K562 (cell line): ENCODE measurements around the gene FIBP. TPM values are rescaled to one million over a fixed set of nuclear protein-coding genes. Genes with fewer than 3 reads are reported as not detected.

ENCODE experiments used
- ETV5 ChIP-seq: sonication (generic); formaldehyde crosslinking; IDR thresholded peaks from 2 replicates; pipeline ENCODE4 v1.4.0; 2020; ENCODE audit warnings: low read depth, mild to moderate bottlenecking, missing genetic modification reagents
- GABPB1 ChIP-seq: sonication (generic); formaldehyde crosslinking; IDR thresholded peaks from 2 replicates; pipeline ENCODE4 v1.8.0; 2022; ENCODE audit warnings: mild to moderate bottlenecking, missing genetic modification reagents
- HDAC1 ChIP-seq, 2 experiments: fragments of 450-650 bp; IDR thresholded peaks; 2 replicates each; pipeline ENCODE4 v1.6.1; 2016 to 2017; ENCODE audit warnings: inconsistent platforms in 1 of 2, mild to moderate bottlenecking in 1 of 2, moderate library complexity in 1 of 2
- KDM2B ChIP-seq: fragments of 250-450 bp; sonication (Bioruptor Pico); IDR thresholded peaks from 2 replicates; pipeline ENCODE4 v1.8.0; 2021; ENCODE audit warnings: mild to moderate bottlenecking, moderate library complexity
- MED1 ChIP-seq: sonication (generic); formaldehyde crosslinking; IDR thresholded peaks from 2 replicates; pipeline ENCODE4 v1.8.1; 2023; ENCODE audit warnings: missing genetic modification reagents, borderline replicate concordance
- MXI1 ChIP-seq: IDR thresholded peaks from 2 replicates; pipeline ENCODE4 v1.6.1; 2011; ENCODE audit warnings: low read depth, mild to moderate bottlenecking, improper control_type of control experiment, low read length
- RREB1 ChIP-seq: fragments of 250-450 bp; sonication (Bioruptor Pico); IDR thresholded peaks from 2 replicates; pipeline ENCODE4 v1.4.0; 2020
- SRSF1 ChIP-seq: fragments of 200-400 bp; formaldehyde crosslinking; IDR thresholded peaks from 2 replicates; pipeline ENCODE4 v1.6.1; 2017; ENCODE audit warnings: mild to moderate bottlenecking, low read depth, low read length, moderate library complexity
- TARDBP ChIP-seq: fragments of 450-650 bp; IDR thresholded peaks from 2 replicates; pipeline ENCODE4 v1.6.1; 2016
- YY1 ChIP-seq, 3 experiments: IDR thresholded peaks; 2 replicates each; pipeline ENCODE4 v1.6.1; 2011; ENCODE audit warnings: low read length in 2 of 3, mild to moderate bottlenecking in 2 of 3, moderate library complexity in 2 of 3, borderline replicate concordance in 1 of 3, control low read depth in 1 of 3, low read depth in 1 of 3; ENCODE audit not compliant: insufficient read depth in 3 of 3, insufficient replicate concordance in 2 of 3, control insufficient read depth in 1 of 3, insufficient read length in 1 of 3; ENCODE audit errors: extremely low read depth in 1 of 3
- ZNF124 ChIP-seq: sonication (generic); formaldehyde crosslinking; IDR thresholded peaks from 2 replicates; pipeline ENCODE4 v1.8.1; 2022; ENCODE audit warnings: missing genetic modification reagents
- ZNF589 ChIP-seq: fragments of 200-800 bp; sonication (Bioruptor generic); IDR thresholded peaks from 2 replicates; pipeline ENCODE4 v1.6.1; 2016; ENCODE audit warnings: low read depth, missing genetic modification characterization, missing compliant biosample characterization
- ZNF592 ChIP-seq: fragments of 450-650 bp; IDR thresholded peaks from 2 replicates; pipeline ENCODE4 v1.6.1; 2017; ENCODE audit warnings: antibody characterized with exemption, mild to moderate bottlenecking
- ZNF655 ChIP-seq: fragments of 250-450 bp; sonication (Bioruptor Pico); IDR thresholded peaks from 2 replicates; pipeline ENCODE4 v1.5.0; 2021
- ZNF668 ChIP-seq: fragments of 250-450 bp; sonication (Bioruptor Pico); IDR thresholded peaks from 2 replicates; pipeline ENCODE4 v1.8.0; 2022; ENCODE audit warnings: mild to moderate bottlenecking, inconsistent platforms
- polyA plus RNA-seq, 8 experiments: library from polyadenylated mRNA; depleted of rRNA in 4 of 8; stranded (reverse) in 5 of 8; unstranded in 3 of 8; fragments of >200 nt; fragmentation: Nextera tagmentation in 2 of 8; fragmentation: Illumina TruSeq in 1 of 8; extraction: Ambion mirVana in 2 of 8; extraction: Trizol in 1 of 8; gene quantifications; 2 replicates each; pipeline versions ENCODE4 v1.2.1 to v1.2.3, GENCODE V29; 2011 to 2014; ENCODE audit warnings: inconsistent platforms in 1 of 8, missing spikeins in 1 of 8
- total RNA-seq, 7 experiments: library from RNA; depleted of rRNA in 6 of 7; stranded (reverse); fragments of >200 nt in 6 of 7; fragmentation: Illumina TruSeq in 2 of 7; extraction: Trizol in 2 of 7; gene quantifications; 2 replicates each; pipeline versions ENCODE4 v1.2.1 to v1.2.3, GENCODE V29; 2011 to 2021; ENCODE audit warnings: low replicate concordance in 1 of 7

FIBP gene
- total and polyA plus RNA-seq, 9 of the 15 experiments (the other 6 are each of a cell fraction or from before 2014, with no cell fraction given): 41.2 to 79.2 (median 48.6) TPM

GRCh38 chr11:65911682-65912568 lies 23.7 kb upstream of the FIBP start (continued):
- TF ChIP-seq ZNF592 (peak; percentile 74), RREB1 (CRISPR knock-in tag) (no peak), ZNF124 (CRISPR knock-in tag) (no peak), YY1 (IDR thresholded peaks at IDR 0.05; ENCODE audit: borderline replicate concordance in 1 of 3, control insufficient read depth in 1 of 3, extremely low read depth in 1 of 3, insufficient read depth in 3 of 3, insufficient read length in 1 of 3, insufficient replicate concordance in 2 of 3, low read depth in 1 of 3, low read length in 2 of 3) (no peak), ZNF655 (CRISPR knock-in tag) (no peak), SRSF1 (no peak), TARDBP (no peak), KDM2B (CRISPR knock-in tag) (no peak), MXI1 (no peak), ETV5 (CRISPR knock-in tag) (peak; percentile 53; the same call in 1 of the 2 replicates), ZNF668 (CRISPR knock-in tag) (no peak), HDAC1 (IDR thresholded peaks at IDR 0.05) (no peak), GABPB1 (0 out of 2 replicates have a peak, but pooled peaks have one; percentile 57), ZNF589 (CRISPR knock-in tag) (0 out of 2 replicates have a peak, but pooled peaks have one; percentile 41), MED1 (CRISPR knock-in tag) (no peak)
